ENCODE data around the gene RAB3GAP2. TPM values are rescaled to one million over a fixed set of nuclear protein-coding genes. Genes with fewer than 3 reads are reported as not detected.

The RAB3GAP2 gene
- polyA plus RNA-seq, 1 experiment, result 43.6 TPM

- ChIA-PET POLR2A (no interaction called here), CTCF (no interaction called here)
- Histone ChIP-seq H3K9me3 (ENCODE audit: control insufficient read depth, insufficient read depth, low read length) (no peaks in the 10 kb centered on the region), H3K27me3 (ENCODE audit: control insufficient read depth, insufficient read depth, low read length) (peaks cover 23% of the 10 kb centered on the region), H3K27ac (ENCODE audit: low read depth, low read length) (no peak overlapping the region), H3K4me3 (ENCODE audit: low read depth, low read length) (no peak overlapping the region)
- no peak for TF ChIP-seq CTCF (IDR thresholded peaks at IDR 0.05; ENCODE audit: low read depth, low read length)
- no peak for DNase-seq (ENCODE audit: low read depth, low spot score)
Observed at GRCh38 chr1:220275430-220275829, 3.2 kb upstream of the RAB3GAP2 start.

GRCh38 chr1:220274251-220274855 lies 2.1 kb upstream of the RAB3GAP2 start:
- TF ChIP-seq CTCF (IDR thresholded peaks at IDR 0.05; ENCODE audit: low read depth, low read length), result no peak
- CTCF ChIA-PET, result no interaction called here

GRCh38 chr1:220272841-220273090 lies 513 bp upstream of the RAB3GAP2 start:
- Histone ChIP-seq H3K27ac (ENCODE audit: low read depth, low read length) (peak overlapping the region; percentile 47), H3K4me3 (ENCODE audit: low read depth, low read length) (peak overlapping the region; percentile 97), H3K27me3 (ENCODE audit: control insufficient read depth, insufficient read depth, low read length) (peaks cover 14% of the 10 kb centered on the region), H3K9me3 (ENCODE audit: control insufficient read depth, insufficient read depth, low read length) (no peaks in the 10 kb centered on the region)
- no peak for DNase-seq (ENCODE audit: low read depth, low spot score)
- TF ChIP-seq CTCF (IDR thresholded peaks at IDR 0.05; ENCODE audit: low read depth, low read length), result no peak
- POLR2A ChIA-PET, result interaction anchor here (0.6 to 1.4 kb wide), 3 partner anchors 28 to 1424 kb away, joined by 3 to 10 read pairs (median 3); no protein-coding TSS in a partner anchor
- CTCF ChIA-PET, result interaction anchor here (1.2 to 2.2 kb wide), 2 partner anchors 8 to 23 kb away, joined by 4 to 9 read pairs; no protein-coding TSS in a partner anchor

More at GRCh38 chr1:220274251-220274855, 2.1 kb upstream of the RAB3GAP2 start:
- POLR2A ChIA-PET, result no interaction called here
- Histone ChIP-seq H3K9me3 (ENCODE audit: control insufficient read depth, insufficient read depth, low read length) (no peaks in the 10 kb centered on the region), H3K4me3 (ENCODE audit: low read depth, low read length) (no peak overlapping the region), H3K27ac (ENCODE audit: low read depth, low read length) (no peak overlapping the region), H3K27me3 (ENCODE audit: control insufficient read depth, insufficient read depth, low read length) (peaks cover 17% of the 10 kb centered on the region)
- DNase-seq (ENCODE audit: low read depth, low spot score), result no peak

GRCh38 chr1:220271706-220272046 lies 577 bp downstream of the RAB3GAP2 start:
- no peaks in the 10 kb centered on the region for H3K9me3 ChIP-seq (ENCODE audit: control insufficient read depth, insufficient read depth, low read length)
- peak overlapping the region; percentile 97 for H3K4me3 ChIP-seq (ENCODE audit: low read depth, low read length)
- H3K27ac ChIP-seq (ENCODE audit: low read depth, low read length), result peak overlapping the region; percentile 88
- TF ChIP-seq CTCF (IDR thresholded peaks at IDR 0.05; ENCODE audit: low read depth, low read length), result no peak
- DNase-seq (ENCODE audit: low read depth, low spot score), result no peak
- ChIA-PET POLR2A (interaction anchor here (1.4 kb wide), 1 partner anchor 29 kb away, joined by 10 read pairs; no protein-coding TSS in a partner anchor), CTCF (interaction anchor here (0.7 to 2.5 kb wide), 6 partner anchors 9 to 462 kb away, joined by 3 to 11 read pairs (median 6); no protein-coding TSS in a partner anchor)
- H3K27me3 ChIP-seq (ENCODE audit: control insufficient read depth, insufficient read depth, low read length), result peaks cover 9% of the 10 kb centered on the region

GRCh38 chr1:220269036-220269435 lies 3.2 kb downstream of the RAB3GAP2 start:
- no peak for DNase-seq (ENCODE audit: low read depth, low spot score)
- Histone ChIP-seq H3K9me3 (ENCODE audit: control insufficient read depth, insufficient read depth, low read length) (no peaks in the 10 kb centered on the region), H3K4me3 (ENCODE audit: low read depth, low read length) (no peak overlapping the region), H3K27me3 (ENCODE audit: control insufficient read depth, insufficient read depth, low read length) (no peaks in the 10 kb centered on the region), H3K27ac (ENCODE audit: low read depth, low read length) (no peak overlapping the region)
- POLR2A ChIA-PET, result no interaction called here
- CTCF ChIA-PET, result interaction anchor here (1.4 to 2.5 kb wide), 2 partner anchors 13 to 464 kb away, joined by 3 to 8 read pairs; no protein-coding TSS in a partner anchor
- TF ChIP-seq CTCF (IDR thresholded peaks at IDR 0.05; ENCODE audit: low read depth, low read length), result no peak
